Activated T-cell treated with anti-CD3 and anti-CD28 coated beads, Interleukin-2, amount 50 U/mL, for 1 hour (primary cell): Measurements from ENCODE around the gene AP5S1.
"Not testable (repeated sequence)": the region's sequence is repeated elsewhere in the genome, so short reads cannot be mapped to it uniquely, and the experiment has no call there.

Experiments used
- DNase-seq: peaks from one replicate; pipeline ENCODE4 v3.0.0-alpha.2; 2020

Gene AP5S1

GRCh38 chr20:3794168-3794567, 26.2 kb upstream of the AP5S1 start:
- not testable (repeated sequence) for DNase-seq

GRCh38 chr20:3794701-3795420, 25.5 kb upstream of the AP5S1 start:
- DNase-seq: no peak

GRCh38 chr20:3795511-3796468, 24.6 kb upstream of the AP5S1 start, which contains the start of gene CDC25B:
Gene CDC25B, plus strand, starts transcription at chr20:3796310. Its CDS starts 222 bp downstream, at chr20:3796532.
- peak; percentile 90 for DNase-seq

GRCh38 chr20:3796477-3797225, 23.7 kb upstream of the AP5S1 start:
- DNase-seq: no peak

GRCh38 chr20:3797226-3797545, 23.2 kb upstream of the AP5S1 start:
- DNase-seq: no peak

- DNase-seq: no peak
Measured at GRCh38 chr20:3797592-3798372, 22.6 kb upstream of the AP5S1 start.

GRCh38 chr20:3798373-3798768, 22.0 kb upstream of the AP5S1 start:
- DNase-seq: no peak

GRCh38 chr20:3798908-3799248, 21.5 kb upstream of the AP5S1 start:
- DNase-seq: no peak

- no peak for DNase-seq
Measured at GRCh38 chr20:3800256-3800877, 20.0 kb upstream of the AP5S1 start.

- no peak for DNase-seq
Measured at GRCh38 chr20:3800878-3801260, 19.5 kb upstream of the AP5S1 start.

- DNase-seq: no peak
Measured at GRCh38 chr20:3801299-3801698, 19.0 kb upstream of the AP5S1 start.

- DNase-seq: no peak
Measured at GRCh38 chr20:3801846-3802245, 18.5 kb upstream of the AP5S1 start.

- DNase-seq: no peak
Measured at GRCh38 chr20:3802524-3803239, 17.7 kb upstream of the AP5S1 start.

- no peak for DNase-seq
Measured at GRCh38 chr20:3803289-3803688, 17.1 kb upstream of the AP5S1 start.

- no peak for DNase-seq
Measured at GRCh38 chr20:3803854-3804253, 16.5 kb upstream of the AP5S1 start.

- DNase-seq: no peak
Measured at GRCh38 chr20:3804254-3804751, 16.0 kb upstream of the AP5S1 start.

GRCh38 chr20:3804781-3805180, 15.6 kb upstream of the AP5S1 start:
- no peak for DNase-seq

GRCh38 chr20:3808544-3808943, 11.8 kb upstream of the AP5S1 start:
- no peak for DNase-seq

GRCh38 chr20:3811467-3812258, 8.7 kb upstream of the AP5S1 start:
- DNase-seq: peak; percentile 92

GRCh38 chr20:3812259-3812681, 8.1 kb upstream of the AP5S1 start:
- no peak for DNase-seq
